Loucy (cell line): ENCODE data around the gene KCNIP2.

Source experiments
- H2AFZ ChIP-seq: fragments of 200-600 bp; sonication (generic); 2 replicates; pipeline ENCODE4 v1.6.0; 2016; ENCODE audit warnings: antibody characterized with exemption, mild to moderate bottlenecking, low read length, moderate library complexity
- H3F3A ChIP-seq: fragments of 200-600 bp; 2 replicates; pipeline ENCODE4 v1.6.0; 2016; ENCODE audit warnings: antibody characterized with exemption, low read depth, mild to moderate bottlenecking
- H3K27me3 ChIP-seq: fragments of 200-600 bp; sonication (generic); 2 replicates; pipeline ENCODE4 v1.6.1; 2014; ENCODE audit warnings: low read length, mild to moderate bottlenecking; ENCODE audit not compliant: insufficient read depth, poor library complexity, severe bottlenecking
- H3K36me3 ChIP-seq: fragments of 200-600 bp; sonication (generic); 2 replicates; pipeline ENCODE4 v1.6.1; 2016; ENCODE audit warnings: low read length; ENCODE audit not compliant: insufficient read depth
- H3K4me1 ChIP-seq: fragments of 200-600 bp; sonication (generic); 2 replicates; pipeline ENCODE4 v1.5.1; 2014; ENCODE audit warnings: low read length, mild to moderate bottlenecking; ENCODE audit not compliant: insufficient read depth, poor library complexity, severe bottlenecking
- H3K4me2 ChIP-seq: fragments of 200-600 bp; sonication (generic); 2 replicates; pipeline ENCODE4 v1.6.0; 2014; ENCODE audit warnings: antibody characterized with exemption, low read length, low read depth, mild to moderate bottlenecking; ENCODE audit not compliant: poor library complexity, severe bottlenecking
- H3K4me3 ChIP-seq: fragments of 200-600 bp; sonication (generic); 2 replicates; pipeline ENCODE4 v1.5.1; 2014; ENCODE audit warnings: low read length, mild to moderate bottlenecking, mixed read lengths; ENCODE audit not compliant: poor library complexity, severe bottlenecking
- H3K79me2 ChIP-seq: fragments of 200-600 bp; sonication (generic); 2 replicates; pipeline ENCODE4 v1.6.1; 2014; ENCODE audit warnings: low read length; ENCODE audit not compliant: insufficient read depth
- H3K9ac ChIP-seq: fragments of 200-600 bp; sonication (generic); 2 replicates; pipeline ENCODE4 v1.6.0; 2014; ENCODE audit warnings: mild to moderate bottlenecking, low read depth, low read length, moderate library complexity; ENCODE audit not compliant: poor library complexity, severe bottlenecking
- H3K9me2 ChIP-seq: fragments of 200-600 bp; sonication (generic); replicated peaks from 2 replicates; pipeline ENCODE4 v1.6.1; 2016; ENCODE audit warnings: low read depth, low read length, mixed read lengths
- H3K9me3 ChIP-seq: fragments of 200-600 bp; sonication (generic); 2 replicates; pipeline ENCODE4 v1.6.1; 2014; ENCODE audit warnings: mild to moderate bottlenecking, antibody characterized with exemption, low read length, low read depth; ENCODE audit not compliant: insufficient read depth
- H4K20me1 ChIP-seq: fragments of 200-600 bp; sonication (generic); 2 replicates; pipeline ENCODE4 v1.6.0; 2014; ENCODE audit warnings: antibody characterized with exemption, low read length, mild to moderate bottlenecking; ENCODE audit not compliant: insufficient read depth, poor library complexity, severe bottlenecking
- EZH2phosphoT487 ChIP-seq: fragments of 200-600 bp; IDR thresholded peaks from 2 replicates; pipeline ENCODE4 v1.6.1; 2018; ENCODE audit warnings: antibody characterized with exemption, mild to moderate bottlenecking, moderate library complexity, borderline replicate concordance
- TF ChIP-seq, protein P1 (sequence below): fragments of 200-600 bp; sonication (generic); conservative IDR thresholded peaks from 2 replicates; pipeline ENCODE4 v1.5.1; 2014; ENCODE audit warnings: mild to moderate bottlenecking, antibody characterized with exemption, low read length

KCNIP2 gene

GRCh38 chr10:101778781-101779543 is 64.6 kb downstream of the KCNIP2 start:
- H4K20me1 ChIP-seq = peaks cover 5% of the 10 kb centered on the region
- H3K27me3 ChIP-seq = no peaks in the 10 kb centered on the region
- no peaks in the 10 kb centered on the region for H3F3A ChIP-seq
- H3K4me3 ChIP-seq = no peak overlapping the region
- no peak for TF ChIP-seq EZH2phosphoT487
- TF ChIP-seq, protein P1, sequence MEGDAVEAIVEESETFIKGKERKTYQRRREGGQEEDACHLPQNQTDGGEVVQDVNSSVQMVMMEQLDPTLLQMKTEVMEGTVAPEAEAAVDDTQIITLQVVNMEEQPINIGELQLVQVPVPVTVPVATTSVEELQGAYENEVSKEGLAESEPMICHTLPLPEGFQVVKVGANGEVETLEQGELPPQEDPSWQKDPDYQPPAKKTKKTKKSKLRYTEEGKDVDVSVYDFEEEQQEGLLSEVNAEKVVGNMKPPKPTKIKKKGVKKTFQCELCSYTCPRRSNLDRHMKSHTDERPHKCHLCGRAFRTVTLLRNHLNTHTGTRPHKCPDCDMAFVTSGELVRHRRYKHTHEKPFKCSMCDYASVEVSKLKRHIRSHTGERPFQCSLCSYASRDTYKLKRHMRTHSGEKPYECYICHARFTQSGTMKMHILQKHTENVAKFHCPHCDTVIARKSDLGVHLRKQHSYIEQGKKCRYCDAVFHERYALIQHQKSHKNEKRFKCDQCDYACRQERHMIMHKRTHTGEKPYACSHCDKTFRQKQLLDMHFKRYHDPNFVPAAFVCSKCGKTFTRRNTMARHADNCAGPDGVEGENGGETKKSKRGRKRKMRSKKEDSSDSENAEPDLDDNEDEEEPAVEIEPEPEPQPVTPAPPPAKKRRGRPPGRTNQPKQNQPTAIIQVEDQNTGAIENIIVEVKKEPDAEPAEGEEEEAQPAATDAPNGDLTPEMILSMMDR = no peak
- H3K9me2 ChIP-seq = no peaks in the 10 kb centered on the region
- H3K36me3 ChIP-seq = no peaks in the 10 kb centered on the region
- H3K4me1 ChIP-seq = peaks cover 12% of the 10 kb centered on the region
- no peaks in the 10 kb centered on the region for H3K9me3 ChIP-seq
- H3K9ac ChIP-seq = no peak overlapping the region
- H3K4me2 ChIP-seq = no peak overlapping the region
- H3K79me2 ChIP-seq = peaks cover 14% of the 10 kb centered on the region; the same call in 1 of the 2 replicates
- no peak overlapping the region for H2AFZ ChIP-seq

GRCh38 chr10:101778151-101778780 is 65.3 kb downstream of the KCNIP2 start:
- no peaks in the 10 kb centered on the region for H3K27me3 ChIP-seq
- peaks cover 5% of the 10 kb centered on the region for H4K20me1 ChIP-seq
- peaks cover 6% of the 10 kb centered on the region for H3K4me1 ChIP-seq
- H3K4me2 ChIP-seq = no peak overlapping the region
- H3K4me3 ChIP-seq = no peak overlapping the region
- H2AFZ ChIP-seq = no peak overlapping the region
- H3K9me2 ChIP-seq = no peaks in the 10 kb centered on the region
- peaks cover 14% of the 10 kb centered on the region; the same call in 1 of the 2 replicates for H3K79me2 ChIP-seq
- H3F3A ChIP-seq = no peaks in the 10 kb centered on the region
- TF ChIP-seq EZH2phosphoT487 = no peak
- TF ChIP-seq, protein P1 = no peak
- H3K9ac ChIP-seq = no peak overlapping the region
- H3K36me3 ChIP-seq = no peaks in the 10 kb centered on the region
- no peaks in the 10 kb centered on the region for H3K9me3 ChIP-seq

DNA sequence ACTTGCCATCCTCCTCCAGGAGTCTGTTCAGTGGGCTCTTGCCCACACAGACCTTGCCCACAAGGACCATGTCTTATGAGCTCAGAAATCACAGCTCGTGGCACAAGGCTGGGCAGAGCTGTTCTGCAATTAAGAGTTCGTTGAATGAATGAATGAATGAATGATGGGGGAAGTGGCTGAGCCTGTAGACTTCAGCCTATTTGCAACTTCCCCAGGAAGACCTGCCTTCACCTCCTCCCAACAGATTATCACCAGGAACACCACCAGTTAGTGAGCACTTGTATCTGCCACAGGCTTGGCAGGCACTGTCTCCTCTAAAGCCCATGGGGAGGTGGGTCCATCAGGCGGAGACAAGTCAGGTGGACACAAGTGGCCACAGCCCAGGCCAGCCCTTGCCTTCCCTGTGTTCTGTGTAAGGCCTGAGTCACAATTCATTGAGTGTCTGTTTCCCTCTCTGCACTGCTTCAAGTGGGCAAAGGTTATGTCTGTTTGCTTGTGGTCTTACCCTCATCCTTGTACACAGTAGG is 65.9 kb downstream of the KCNIP2 start:
- H3K79me2 ChIP-seq = peaks cover 10% of the 10 kb centered on the region; the same call in 1 of the 2 replicates
- H3K9me3 ChIP-seq = no peaks in the 10 kb centered on the region
- H3K4me2 ChIP-seq = no peak overlapping the region
- no peaks in the 10 kb centered on the region for H3K36me3 ChIP-seq
- no peak overlapping the region for H2AFZ ChIP-seq
- H3K27me3 ChIP-seq = no peaks in the 10 kb centered on the region
- H3F3A ChIP-seq = no peaks in the 10 kb centered on the region
- H3K9me2 ChIP-seq = no peaks in the 10 kb centered on the region
- TF ChIP-seq, protein P1 = no peak
- no peak for TF ChIP-seq EZH2phosphoT487
- H3K4me1 ChIP-seq = peaks cover 6% of the 10 kb centered on the region
- no peak overlapping the region for H3K4me3 ChIP-seq
- peaks cover 5% of the 10 kb centered on the region for H4K20me1 ChIP-seq
- H3K9ac ChIP-seq = no peak overlapping the region
